HG02973 (cell line): Measurements from ENCODE around the gene MBOAT7.

Experiments used
- ATAC-seq: cut with Tn5 transposase; IDR thresholded peaks from one replicate; pipeline ENCODE4 v1.9.1; 2021; ENCODE audit warnings: moderate library complexity; ENCODE audit not compliant: unreplicated experiment

MBOAT7 gene

GRCh38 chr19:54164369-54165068 lies 24.9 kb downstream of the MBOAT7 start:
- no peak for ATAC-seq

GRCh38 chr19:54162884-54163283 lies 26.5 kb downstream of the MBOAT7 start:
- no peak for ATAC-seq

- ATAC-seq: no peak
Observed at GRCh38 chr19:54162241-54162805, 27.1 kb downstream of the MBOAT7 start.

GRCh38 chr19:54160854-54161253 lies 28.5 kb downstream of the MBOAT7 start:
- ATAC-seq: no peak

GRCh38 chr19:54160182-54160811 lies 29.1 kb downstream of the MBOAT7 start:
- no peak for ATAC-seq

- ATAC-seq: peak; percentile 76
Observed at GRCh38 chr19:54159352-54160181, 29.8 kb downstream of the MBOAT7 start, which contains the start of gene LENG1. Gene LENG1 (minus strand): TSS chr19:54159721. CDS start chr19:54159695, 26 bp downstream.

- no peak for ATAC-seq
Observed at GRCh38 chr19:54158812-54159351, 30.5 kb downstream of the MBOAT7 start.

GRCh38 chr19:54156953-54157352 lies 32.4 kb downstream of the MBOAT7 start:
- no peak for ATAC-seq

- ATAC-seq: no peak
Observed at GRCh38 chr19:54156490-54156889, 32.9 kb downstream of the MBOAT7 start.

GRCh38 chr19:54155694-54156093 lies 33.7 kb downstream of the MBOAT7 start:
- no peak for ATAC-seq

- no peak for ATAC-seq
Observed at GRCh38 chr19:54154603-54155345, 34.6 kb downstream of the MBOAT7 start.

GRCh38 chr19:54153731-54154326 lies 35.6 kb downstream of the MBOAT7 start:
- ATAC-seq: no peak

GRCh38 chr19:54152878-54153524 lies 36.4 kb downstream of the MBOAT7 start:
- ATAC-seq: no peak

- ATAC-seq: no peak
Observed at GRCh38 chr19:54152267-54152666, 37.1 kb downstream of the MBOAT7 start.

- ATAC-seq: no peak
Observed at GRCh38 chr19:54151362-54152035, 37.9 kb downstream of the MBOAT7 start.

- ATAC-seq: no peak
Observed at GRCh38 chr19:54149021-54149812, 40.2 kb downstream of the MBOAT7 start.

GRCh38 chr19:54148158-54148557 lies 41.2 kb downstream of the MBOAT7 start:
- no peak for ATAC-seq

GRCh38 chr19:54147676-54148075 lies 41.7 kb downstream of the MBOAT7 start:
- no peak for ATAC-seq
